ENCODE data around the gene LAMB3.

GRCh38 chr1:209611771-209612570 lies 40.3 kb downstream of the LAMB3 start:
- peak; percentile 41 for TF ChIP-seq CTCF (conservative IDR thresholded peaks at IDR 0.05; ENCODE audit: low read depth, low read length)
- TF ChIP-seq EZH2 (IDR thresholded peaks at IDR 0.05; ENCODE audit: low read length, unreplicated experiment) = no peak
- no peak for TF ChIP-seq EZH2phosphoT487 (IDR thresholded peaks at IDR 0.05; ENCODE audit: borderline replicate concordance, low read length)

All from PC-3 (cell line).